ENCODE measurements around the gene ANKRD28. TPM values are rescaled to one million over a fixed set of nuclear protein-coding genes. Genes with fewer than 3 reads are reported as not detected.

ANKRD28 gene
- total RNA-seq, 6 experiments from 2014 or later, result 80.4 to 96.3 (median 90.4) TPM

GRCh38 chr3:15690748-15691147 is 107.0 kb downstream of the ANKRD28 start:
- peaks cover 44% of the 10 kb centered on the region for H3K36me3 Mint-ChIP-seq (ENCODE audit: low read depth)
- H3K27ac Mint-ChIP-seq, result no peak overlapping the region
- H3K27me3 Mint-ChIP-seq (ENCODE audit: insufficient read depth), result no peaks in the 10 kb centered on the region
- DNase-seq, result no peak
- no peaks in the 10 kb centered on the region for H3K9me3 Mint-ChIP-seq
- H3K4me3 Mint-ChIP-seq, result no peak overlapping the region
- no peak for TF ChIP-seq CTCF (IDR thresholded peaks at IDR 0.05)
- peaks cover 19% of the 10 kb centered on the region for H3K4me1 Mint-ChIP-seq (ENCODE audit: low read depth)

GRCh38 chr3:15690230-15690629 is 107.5 kb downstream of the ANKRD28 start:
- peaks cover 50% of the 10 kb centered on the region for H3K36me3 Mint-ChIP-seq (ENCODE audit: low read depth)
- TF ChIP-seq CTCF (IDR thresholded peaks at IDR 0.05), result no peak

GRCh38 chr3:15685927-15686326 is 111.9 kb downstream of the ANKRD28 start:
- H3K27me3 Mint-ChIP-seq (ENCODE audit: insufficient read depth), result no peaks in the 10 kb centered on the region
- no peaks in the 10 kb centered on the region for H3K9me3 Mint-ChIP-seq
- no peak for DNase-seq
- H3K4me3 Mint-ChIP-seq, result no peak overlapping the region
- peaks cover 24% of the 10 kb centered on the region for H3K36me3 Mint-ChIP-seq (ENCODE audit: low read depth)
- no peak overlapping the region for H3K27ac Mint-ChIP-seq
- no peak for TF ChIP-seq CTCF (IDR thresholded peaks at IDR 0.05)
- peaks cover 22% of the 10 kb centered on the region for H3K4me1 Mint-ChIP-seq (ENCODE audit: low read depth)

More at GRCh38 chr3:15690230-15690629, 107.5 kb downstream of the ANKRD28 start:
- DNase-seq, result no peak
- Mint-ChIP-seq H3K4me1 (ENCODE audit: low read depth) (peaks cover 15% of the 10 kb centered on the region), H3K9me3 (no peaks in the 10 kb centered on the region), H3K4me3 (no peak overlapping the region), H3K27me3 (ENCODE audit: insufficient read depth) (no peaks in the 10 kb centered on the region), H3K27ac (no peak overlapping the region)

- Mint-ChIP-seq H3K36me3 (ENCODE audit: low read depth) (peaks cover 30% of the 10 kb centered on the region), H3K27me3 (ENCODE audit: insufficient read depth) (no peaks in the 10 kb centered on the region), H3K4me1 (ENCODE audit: low read depth) (peaks cover 27% of the 10 kb centered on the region), H3K27ac (peak overlapping the region; percentile 49), H3K4me3 (no peak overlapping the region), H3K9me3 (no peaks in the 10 kb centered on the region)
- TF ChIP-seq CTCF (IDR thresholded peaks at IDR 0.05), result no peak
- DNase-seq, result no peak
Measured at GRCh38 chr3:15683253-15683652, 114.5 kb downstream of the ANKRD28 start.

- H3K36me3 Mint-ChIP-seq (ENCODE audit: low read depth), result peaks cover 34% of the 10 kb centered on the region
- peak; percentile 32 for DNase-seq
- no peaks in the 10 kb centered on the region for H3K9me3 Mint-ChIP-seq
- no peaks in the 10 kb centered on the region for H3K27me3 Mint-ChIP-seq (ENCODE audit: insufficient read depth)
- H3K27ac Mint-ChIP-seq, result peak overlapping the region; percentile 49
- no peak for TF ChIP-seq CTCF (IDR thresholded peaks at IDR 0.05)
- H3K4me3 Mint-ChIP-seq, result no peak overlapping the region
- peaks cover 27% of the 10 kb centered on the region for H3K4me1 Mint-ChIP-seq (ENCODE audit: low read depth)
Measured at GRCh38 chr3:15682561-15683185, 115.1 kb downstream of the ANKRD28 start.

All from HFFc6 (cell line).